ENCODE measurements around the gene ADAMTS20. TPM values are rescaled to one million over a fixed set of nuclear protein-coding genes. Genes with fewer than 3 reads are reported as not detected.
"Not testable (repeated sequence)": the region's sequence is repeated elsewhere in the genome, so short reads cannot be mapped to it uniquely, and the experiment has no call there.

Gene ADAMTS20
- total RNA-seq, 1 donor from 2014 or later, result not detected

- Mint-ChIP-seq H3K27me3 (ENCODE audit: low read depth) (no peaks in the 10 kb centered on the region), H3K9me3 (peaks cover 18% of the 10 kb centered on the region), H3K27ac (no peak overlapping the region), H3K4me1 (ENCODE audit: low read depth) (no peaks in the 10 kb centered on the region), H3K4me3 (ENCODE audit: low read depth) (no peak overlapping the region), H3K36me3 (ENCODE audit: low read depth) (no peaks in the 10 kb centered on the region)
- DNase-seq (ENCODE audit: low spot score), result no peak
- intact Hi-C loops (cut with micrococcal nuclease), result no loop called here
Observed at GRCh38 chr12:43381879-43382278, 170.1 kb downstream of the ADAMTS20 start.

GRCh38 chr12:43378448-43378847 lies 173.6 kb downstream of the ADAMTS20 start:
- no peak overlapping the region for H3K4me3 Mint-ChIP-seq (ENCODE audit: low read depth)
- no peaks in the 10 kb centered on the region for H3K4me1 Mint-ChIP-seq (ENCODE audit: low read depth)
- intact Hi-C loops (cut with micrococcal nuclease), result no loop called here
- H3K27ac Mint-ChIP-seq, result no peak overlapping the region
- DNase-seq (ENCODE audit: low spot score), result no peak
- H3K27me3 Mint-ChIP-seq (ENCODE audit: low read depth), result no peaks in the 10 kb centered on the region
- H3K36me3 Mint-ChIP-seq (ENCODE audit: low read depth), result no peaks in the 10 kb centered on the region
- H3K9me3 Mint-ChIP-seq, result peaks cover 14% of the 10 kb centered on the region

- no peak overlapping the region for H3K27ac Mint-ChIP-seq
- no peaks in the 10 kb centered on the region for H3K36me3 Mint-ChIP-seq (ENCODE audit: low read depth)
- no peaks in the 10 kb centered on the region for H3K4me1 Mint-ChIP-seq (ENCODE audit: low read depth)
- intact Hi-C loops (cut with micrococcal nuclease), result no loop called here
- H3K4me3 Mint-ChIP-seq (ENCODE audit: low read depth), result no peak overlapping the region
- no peaks in the 10 kb centered on the region for H3K9me3 Mint-ChIP-seq
- H3K27me3 Mint-ChIP-seq (ENCODE audit: low read depth), result no peaks in the 10 kb centered on the region
- DNase-seq (ENCODE audit: low spot score), result no peak
Observed at GRCh38 chr12:43370263-43370662, 181.7 kb downstream of the ADAMTS20 start.

- Mint-ChIP-seq H3K4me1 (ENCODE audit: low read depth) (no peaks in the 10 kb centered on the region), H3K27ac (no peak overlapping the region), H3K9me3 (no peaks in the 10 kb centered on the region), H3K27me3 (ENCODE audit: low read depth) (no peaks in the 10 kb centered on the region), H3K4me3 (ENCODE audit: low read depth) (no peak overlapping the region), H3K36me3 (ENCODE audit: low read depth) (no peaks in the 10 kb centered on the region)
- DNase-seq (ENCODE audit: low spot score), result no peak
- intact Hi-C loops (cut with micrococcal nuclease), result no loop called here
Observed at GRCh38 chr12:43362910-43363694, 188.9 kb downstream of the ADAMTS20 start.

GRCh38 chr12:43361031-43361710 lies 190.8 kb downstream of the ADAMTS20 start:
- no peaks in the 10 kb centered on the region for H3K36me3 Mint-ChIP-seq (ENCODE audit: low read depth)
- no peaks in the 10 kb centered on the region for H3K4me1 Mint-ChIP-seq (ENCODE audit: low read depth)
- H3K4me3 Mint-ChIP-seq (ENCODE audit: low read depth), result no peak overlapping the region
- H3K27me3 Mint-ChIP-seq (ENCODE audit: low read depth), result no peaks in the 10 kb centered on the region
- H3K9me3 Mint-ChIP-seq, result no peaks in the 10 kb centered on the region
- H3K27ac Mint-ChIP-seq, result no peak overlapping the region
- DNase-seq (ENCODE audit: low spot score), result no peak
- intact Hi-C loops (cut with micrococcal nuclease), result no loop called here

- H3K4me3 Mint-ChIP-seq (ENCODE audit: low read depth); H3K9me3 Mint-ChIP-seq; H3K4me1 Mint-ChIP-seq (ENCODE audit: low read depth); H3K27me3 Mint-ChIP-seq (ENCODE audit: low read depth); H3K27ac Mint-ChIP-seq; H3K36me3 Mint-ChIP-seq (ENCODE audit: low read depth); intact Hi-C loops (cut with micrococcal nuclease); DNase-seq (ENCODE audit: low spot score): not testable (repeated sequence)
Observed at GRCh38 chr12:43360001-43360400, 192.0 kb downstream of the ADAMTS20 start.

GRCh38 chr12:43357141-43357540 lies 194.9 kb downstream of the ADAMTS20 start:
- H3K4me1 Mint-ChIP-seq (ENCODE audit: low read depth), result no peaks in the 10 kb centered on the region
- no peaks in the 10 kb centered on the region for H3K27me3 Mint-ChIP-seq (ENCODE audit: low read depth)
- H3K36me3 Mint-ChIP-seq (ENCODE audit: low read depth), result no peaks in the 10 kb centered on the region
- no peaks in the 10 kb centered on the region for H3K9me3 Mint-ChIP-seq
- no peak for DNase-seq (ENCODE audit: low spot score)
- no peak overlapping the region for H3K4me3 Mint-ChIP-seq (ENCODE audit: low read depth)
- intact Hi-C loops (cut with micrococcal nuclease), result no loop called here
- H3K27ac Mint-ChIP-seq, result no peak overlapping the region

- intact Hi-C loops (cut with micrococcal nuclease), result no loop called here
- no peak for DNase-seq (ENCODE audit: low spot score)
- H3K36me3 Mint-ChIP-seq (ENCODE audit: low read depth), result no peaks in the 10 kb centered on the region
- H3K27me3 Mint-ChIP-seq (ENCODE audit: low read depth), result no peaks in the 10 kb centered on the region
- no peaks in the 10 kb centered on the region for H3K4me1 Mint-ChIP-seq (ENCODE audit: low read depth)
- no peak overlapping the region for H3K4me3 Mint-ChIP-seq (ENCODE audit: low read depth)
- H3K9me3 Mint-ChIP-seq, result no peaks in the 10 kb centered on the region
- H3K27ac Mint-ChIP-seq, result no peak overlapping the region
Observed at GRCh38 chr12:43352001-43352400, 200.0 kb downstream of the ADAMTS20 start.

- Mint-ChIP-seq H3K27me3 (ENCODE audit: low read depth) (no peaks in the 10 kb centered on the region), H3K4me1 (ENCODE audit: low read depth) (no peaks in the 10 kb centered on the region), H3K4me3 (ENCODE audit: low read depth) (no peak overlapping the region), H3K9me3 (peaks cover 10% of the 10 kb centered on the region), H3K27ac (no peak overlapping the region), H3K36me3 (ENCODE audit: low read depth) (no peaks in the 10 kb centered on the region)
- intact Hi-C loops (cut with micrococcal nuclease), result no loop called here
- DNase-seq (ENCODE audit: low spot score), result no peak
Observed at GRCh38 chr12:43349863-43350262, 202.1 kb downstream of the ADAMTS20 start.

- intact Hi-C loops (cut with micrococcal nuclease), result no loop called here
- H3K27me3 Mint-ChIP-seq (ENCODE audit: low read depth), result no peaks in the 10 kb centered on the region
- DNase-seq (ENCODE audit: low spot score), result no peak
- H3K36me3 Mint-ChIP-seq (ENCODE audit: low read depth), result no peaks in the 10 kb centered on the region
- no peaks in the 10 kb centered on the region for H3K4me1 Mint-ChIP-seq (ENCODE audit: low read depth)
- H3K9me3 Mint-ChIP-seq, result peaks cover 13% of the 10 kb centered on the region
- H3K4me3 Mint-ChIP-seq (ENCODE audit: low read depth), result no peak overlapping the region
- no peak overlapping the region for H3K27ac Mint-ChIP-seq
Observed at GRCh38 chr12:43348221-43348620, 203.8 kb downstream of the ADAMTS20 start.

- Mint-ChIP-seq H3K36me3 (ENCODE audit: low read depth) (no peaks in the 10 kb centered on the region), H3K4me3 (ENCODE audit: low read depth) (no peak overlapping the region), H3K27me3 (ENCODE audit: low read depth) (no peaks in the 10 kb centered on the region), H3K27ac (no peak overlapping the region), H3K4me1 (ENCODE audit: low read depth) (no peaks in the 10 kb centered on the region), H3K9me3 (peaks cover 13% of the 10 kb centered on the region)
- intact Hi-C loops (cut with micrococcal nuclease), result no loop called here
- DNase-seq (ENCODE audit: low spot score), result no peak
Observed at GRCh38 chr12:43347026-43347425, 205.0 kb downstream of the ADAMTS20 start.

- no peak for DNase-seq (ENCODE audit: low spot score)
- H3K36me3 Mint-ChIP-seq (ENCODE audit: low read depth), result no peaks in the 10 kb centered on the region
Observed at GRCh38 chr12:43345023-43345422, 207.0 kb downstream of the ADAMTS20 start.

GRCh38 chr12:43341785-43342313 lies 210.2 kb downstream of the ADAMTS20 start:
- not testable (repeated sequence) for DNase-seq (ENCODE audit: low spot score)
- H3K9me3 Mint-ChIP-seq, result peaks cover 13% of the 10 kb centered on the region

More at GRCh38 chr12:43345023-43345422, 207.0 kb downstream of the ADAMTS20 start:
- peaks cover 13% of the 10 kb centered on the region for H3K9me3 Mint-ChIP-seq
- H3K27ac Mint-ChIP-seq, result no peak overlapping the region
- intact Hi-C loops (cut with micrococcal nuclease), result no loop called here
- no peaks in the 10 kb centered on the region for H3K27me3 Mint-ChIP-seq (ENCODE audit: low read depth)
- no peak overlapping the region for H3K4me3 Mint-ChIP-seq (ENCODE audit: low read depth)
- no peaks in the 10 kb centered on the region for H3K4me1 Mint-ChIP-seq (ENCODE audit: low read depth)

More at GRCh38 chr12:43341785-43342313, 210.2 kb downstream of the ADAMTS20 start:
- H3K27ac Mint-ChIP-seq; H3K27me3 Mint-ChIP-seq (ENCODE audit: low read depth); H3K36me3 Mint-ChIP-seq (ENCODE audit: low read depth); H3K4me1 Mint-ChIP-seq (ENCODE audit: low read depth); intact Hi-C loops (cut with micrococcal nuclease); H3K4me3 Mint-ChIP-seq (ENCODE audit: low read depth): not testable (repeated sequence)

Measured in activated T-helper 2 cell treated with anti-CD3 and anti-CD28 coated beads, Interferon-gamma antibody, Interleukin-2, Interleukin-4, amounts not matched to agents 10 μg/mL and 5 μg/mL and 100 μg/mL, durations not matched to agents 14 hours and 24 hours and 36 hours (primary cell).